ENCODE measurements around the gene WNT11.

WNT11 gene

DNA sequence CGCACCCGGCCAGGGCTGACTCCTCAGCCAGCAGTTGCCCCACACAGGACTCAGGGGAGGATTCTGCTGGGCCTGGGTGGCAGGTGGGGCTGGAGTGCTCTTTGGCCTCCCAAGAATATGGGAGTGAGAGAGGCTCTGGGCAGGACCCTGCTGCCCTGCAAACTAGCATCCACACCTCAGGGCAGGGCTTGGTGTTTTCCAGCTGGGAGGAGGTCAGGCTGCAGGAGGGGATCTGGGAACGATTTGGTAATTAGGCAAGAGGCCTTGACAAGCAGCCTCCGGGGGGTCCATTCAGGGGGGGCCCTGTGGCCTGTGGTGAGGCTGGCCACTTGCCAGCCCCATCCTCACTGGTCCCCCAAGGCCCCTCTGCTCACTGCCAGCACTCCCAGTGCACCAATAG, 35.8 kb downstream of the WNT11 start:
- DNase-seq, result no peak

DNA sequence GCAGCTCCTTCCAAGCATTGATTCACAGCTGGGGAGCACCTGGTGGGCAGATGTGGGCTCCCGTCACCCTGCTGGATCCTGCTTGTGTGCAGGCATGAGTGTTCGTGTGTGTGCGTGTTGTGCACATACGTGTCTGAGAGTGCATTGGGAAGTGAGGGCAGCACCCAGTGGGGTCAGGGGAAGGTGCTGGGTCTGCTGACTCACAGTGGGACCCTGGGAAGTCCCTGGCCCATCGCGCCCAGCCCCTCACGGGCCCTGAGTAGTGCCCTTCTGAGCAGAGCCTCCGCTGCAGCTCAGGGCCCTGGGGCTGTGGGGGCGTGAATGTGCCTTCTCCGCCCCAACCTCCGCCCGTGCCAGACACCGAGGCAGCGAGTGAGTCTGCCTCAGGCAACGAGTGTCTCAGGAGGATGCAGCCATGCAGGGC, 36.8 kb downstream of the WNT11 start:
- no peak for DNase-seq

DNA sequence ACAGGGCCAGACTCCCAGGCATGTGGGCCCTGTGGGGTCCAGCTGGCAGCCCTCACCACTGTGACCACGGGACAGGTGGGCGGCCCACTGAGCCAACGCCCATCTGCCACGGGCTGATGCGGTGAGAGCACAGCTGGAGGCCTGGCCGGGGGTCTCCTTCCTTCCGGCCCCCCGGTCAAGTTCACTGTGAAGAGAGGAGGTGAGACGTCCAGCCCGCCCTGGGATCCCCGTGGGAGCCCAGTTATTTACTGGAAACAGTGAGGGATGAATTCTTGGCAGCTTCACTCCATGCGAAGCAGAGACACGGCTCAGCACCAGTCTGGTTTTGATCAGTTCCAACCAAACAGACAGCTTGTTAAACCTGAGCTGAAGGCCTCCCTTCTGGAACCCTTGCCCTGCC, 38.7 kb downstream of the WNT11 start:
- DNase-seq, result no peak

DNA sequence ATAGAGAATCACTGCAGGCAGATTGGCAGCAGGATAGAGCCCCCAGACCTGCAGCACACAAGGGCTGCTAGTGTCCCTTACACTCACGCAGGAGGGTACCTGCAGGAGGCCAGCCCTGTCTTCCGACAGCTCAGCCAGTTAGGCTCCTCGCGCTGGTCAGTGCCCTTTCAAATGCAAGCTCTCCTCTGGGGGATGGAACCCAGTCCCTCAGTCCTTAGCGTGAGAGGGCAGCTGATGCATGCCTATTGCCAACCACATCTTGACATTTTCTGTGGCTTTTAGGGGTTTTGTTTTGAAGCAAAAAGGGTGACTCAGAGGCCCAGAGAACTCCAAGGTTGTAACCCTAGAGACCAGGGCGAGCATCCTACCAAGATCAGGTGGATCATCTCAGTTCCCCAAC, 40.0 kb downstream of the WNT11 start:
- peak; percentile 47 for DNase-seq

DNA sequence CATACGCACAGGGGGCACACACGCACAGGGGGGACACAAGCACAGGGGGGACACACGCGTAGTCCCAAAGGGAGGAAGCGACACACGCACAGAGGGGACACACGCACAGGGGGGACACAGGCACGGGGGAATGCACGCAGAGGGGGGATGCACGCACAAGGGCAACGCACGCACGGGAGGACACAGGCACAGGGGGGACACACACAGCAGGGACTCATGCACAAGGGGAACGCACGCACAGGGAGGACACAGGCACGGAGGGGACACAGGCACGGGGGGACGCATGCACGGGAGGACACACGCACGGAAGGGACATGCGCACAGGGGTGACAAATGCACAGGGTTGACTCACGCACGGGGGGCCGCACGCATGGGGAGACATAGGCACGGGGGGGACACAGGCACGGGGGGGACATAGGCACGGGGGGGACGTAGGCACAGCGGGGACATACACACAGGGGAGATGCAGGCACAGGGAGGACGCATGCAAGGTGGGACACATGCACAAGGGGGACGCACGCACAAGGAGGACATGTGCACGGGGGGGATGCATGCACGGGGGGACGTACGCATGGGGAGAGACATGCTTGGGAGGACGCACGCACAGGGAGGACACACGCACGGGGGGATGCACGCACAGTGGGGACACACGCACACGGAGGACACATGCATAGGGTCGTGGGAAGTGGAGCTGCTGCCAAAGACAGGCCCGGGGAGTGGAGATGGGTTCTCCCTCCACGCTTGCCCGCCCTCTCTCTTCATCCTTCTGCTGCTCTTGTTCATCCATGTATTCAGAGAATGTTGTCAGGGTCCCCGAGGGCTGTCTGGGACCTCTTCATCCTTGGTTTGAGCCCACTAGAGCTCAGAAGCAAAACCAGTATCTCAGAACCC, 41.2 kb downstream of the WNT11 start:
- no peak for DNase-seq

DNA sequence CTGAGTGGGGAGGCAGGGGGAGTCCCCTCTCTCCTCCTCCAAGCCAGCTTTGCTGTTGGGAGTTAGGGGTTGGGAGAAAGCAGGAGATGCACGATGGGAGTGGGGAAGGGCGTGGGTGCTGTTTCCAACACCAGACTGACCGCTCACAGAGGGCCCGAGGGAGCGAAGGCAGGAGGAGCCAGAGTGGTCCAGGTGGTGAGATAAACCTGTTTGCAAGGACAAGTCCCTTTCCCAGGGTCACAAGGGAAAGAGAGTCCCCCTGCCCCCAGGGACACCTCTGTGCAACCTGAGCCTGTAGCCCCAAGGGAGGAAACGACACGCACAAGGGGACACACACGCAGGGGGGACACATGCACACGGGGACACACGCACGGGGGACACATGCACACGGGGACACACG, 42.2 kb downstream of the WNT11 start:
- DNase-seq, result no peak

DNA sequence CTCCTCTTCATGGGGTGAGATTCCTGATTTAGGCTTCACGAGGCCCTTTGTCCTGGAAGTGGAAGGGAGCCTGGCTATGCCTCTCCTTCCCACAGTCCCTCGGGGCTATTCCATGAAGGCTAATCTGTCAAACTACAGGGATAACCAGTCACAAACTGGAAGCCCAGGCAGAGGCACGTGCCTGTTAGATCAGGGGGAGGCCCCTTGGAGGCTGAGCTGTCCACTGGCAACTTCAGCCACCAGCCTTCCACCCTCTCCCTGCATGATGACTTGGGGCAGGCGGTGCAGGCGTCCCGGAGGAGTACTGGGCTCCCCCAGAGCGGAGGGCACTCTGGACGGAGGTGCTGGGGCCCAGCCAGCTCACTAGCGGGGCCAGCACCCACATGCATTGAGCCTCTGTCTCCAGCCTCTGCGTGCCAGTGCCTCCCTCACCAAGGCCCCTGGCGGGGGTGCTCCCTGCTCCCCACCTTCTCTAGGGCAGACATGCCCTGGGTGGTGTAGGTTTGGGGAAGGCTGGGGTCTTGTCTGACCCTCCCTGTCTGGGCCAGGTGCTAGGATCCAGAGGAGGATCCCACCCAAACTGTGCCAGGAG, 42.9 kb downstream of the WNT11 start:
- no peak for DNase-seq

DNA sequence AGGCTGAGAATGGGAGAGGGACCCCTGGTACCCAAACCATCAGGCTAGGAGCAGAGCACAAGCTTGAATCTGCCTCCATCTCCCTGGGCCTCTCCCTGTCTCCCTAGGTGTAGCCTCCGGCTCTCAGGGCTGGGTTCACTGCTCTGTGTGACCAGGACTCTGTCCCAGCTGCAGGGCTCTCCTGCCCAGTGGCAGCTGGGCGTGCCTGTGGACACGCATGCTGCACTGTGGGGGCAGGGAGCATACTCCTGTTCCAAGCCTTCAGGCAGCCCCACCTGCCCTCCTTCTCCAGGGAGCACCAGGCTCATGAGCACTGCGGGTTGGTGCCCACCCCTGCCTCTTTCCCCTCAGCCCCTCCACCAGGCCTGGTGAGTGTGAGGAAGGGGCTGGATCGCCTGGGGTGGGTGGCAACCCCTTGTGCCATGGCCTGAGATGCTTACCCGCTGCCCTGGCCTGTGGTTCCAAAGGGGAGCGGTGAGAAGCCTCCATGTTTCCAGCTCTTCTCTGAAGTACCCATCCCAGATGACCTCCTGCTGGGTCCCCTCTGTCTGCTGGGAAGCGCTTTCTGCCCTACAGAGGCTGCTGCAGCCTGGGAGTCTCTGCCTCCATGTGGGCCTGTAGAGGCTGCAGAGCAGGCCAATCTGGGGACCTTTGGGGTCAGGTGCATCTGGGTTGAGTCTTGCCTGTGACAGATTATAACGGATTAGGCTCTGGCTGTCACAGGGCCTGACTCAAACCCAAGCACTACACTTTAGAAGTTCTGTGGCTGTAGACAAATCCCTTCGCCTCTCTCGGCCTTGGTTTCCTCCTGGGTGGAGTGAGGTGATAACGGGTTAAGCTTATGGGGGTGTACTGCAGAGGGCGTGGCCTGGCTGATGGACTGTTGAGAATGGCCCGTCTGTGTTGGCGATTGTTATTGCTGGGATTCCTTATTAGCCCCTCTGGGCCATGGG, 43.7 kb downstream of the WNT11 start:
- DNase-seq, result no peak

DNA sequence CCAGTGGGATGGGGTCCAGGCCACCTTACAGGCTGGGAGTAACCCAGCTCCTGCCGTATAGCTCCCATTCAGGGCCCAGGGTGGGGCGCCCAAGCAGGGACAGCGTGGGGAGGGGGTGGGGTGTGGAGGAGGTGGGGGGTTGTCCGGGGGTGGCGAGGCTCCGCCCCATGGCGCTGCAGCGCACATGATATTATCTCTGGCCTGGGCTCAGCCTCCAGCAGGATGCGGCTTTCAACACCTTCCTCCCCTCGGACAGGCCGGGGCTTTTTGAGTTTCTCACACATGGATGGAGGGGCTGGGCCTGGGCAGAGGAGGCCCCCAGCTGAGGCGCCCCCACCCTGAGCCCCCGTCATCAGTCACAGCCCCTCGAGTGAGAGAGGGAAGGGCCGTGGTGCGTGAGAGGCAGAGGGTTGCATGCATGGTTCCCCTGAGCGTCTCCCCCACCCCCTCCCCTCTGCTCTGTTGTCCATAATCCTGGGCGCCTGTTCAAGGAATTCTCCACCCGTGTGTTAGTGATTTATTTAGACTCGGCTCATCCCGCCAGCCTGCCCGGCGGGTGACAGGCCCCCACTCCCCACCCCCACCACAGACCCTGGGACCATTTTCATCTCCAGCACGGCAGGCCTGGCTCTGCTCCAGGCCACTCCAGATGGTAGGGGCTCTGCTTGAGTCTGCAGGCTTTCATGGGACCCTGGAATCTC, 44.9 kb downstream of the WNT11 start:
- peak; percentile 72 for DNase-seq

DNA sequence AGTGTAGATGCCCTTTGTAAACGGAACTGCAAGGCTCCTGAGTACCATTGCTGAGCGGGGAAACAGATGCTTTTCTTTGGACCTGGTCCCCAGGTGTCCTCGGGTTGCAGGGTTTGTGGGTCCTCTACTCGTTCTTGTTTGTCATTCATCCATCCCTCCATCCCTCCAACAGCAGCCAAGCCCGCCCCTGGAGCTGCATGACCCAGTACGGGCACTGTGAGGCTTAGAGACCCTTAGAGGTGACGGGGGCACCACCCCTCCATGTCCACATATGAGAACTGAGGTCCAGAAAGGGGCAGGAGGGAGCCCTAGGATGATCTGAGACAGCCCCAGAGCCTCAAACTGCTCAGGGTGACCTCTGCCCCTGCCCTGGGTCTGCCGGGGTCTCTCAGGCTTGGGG, 45.4 kb downstream of the WNT11 start:
- DNase-seq, result no peak

DNA sequence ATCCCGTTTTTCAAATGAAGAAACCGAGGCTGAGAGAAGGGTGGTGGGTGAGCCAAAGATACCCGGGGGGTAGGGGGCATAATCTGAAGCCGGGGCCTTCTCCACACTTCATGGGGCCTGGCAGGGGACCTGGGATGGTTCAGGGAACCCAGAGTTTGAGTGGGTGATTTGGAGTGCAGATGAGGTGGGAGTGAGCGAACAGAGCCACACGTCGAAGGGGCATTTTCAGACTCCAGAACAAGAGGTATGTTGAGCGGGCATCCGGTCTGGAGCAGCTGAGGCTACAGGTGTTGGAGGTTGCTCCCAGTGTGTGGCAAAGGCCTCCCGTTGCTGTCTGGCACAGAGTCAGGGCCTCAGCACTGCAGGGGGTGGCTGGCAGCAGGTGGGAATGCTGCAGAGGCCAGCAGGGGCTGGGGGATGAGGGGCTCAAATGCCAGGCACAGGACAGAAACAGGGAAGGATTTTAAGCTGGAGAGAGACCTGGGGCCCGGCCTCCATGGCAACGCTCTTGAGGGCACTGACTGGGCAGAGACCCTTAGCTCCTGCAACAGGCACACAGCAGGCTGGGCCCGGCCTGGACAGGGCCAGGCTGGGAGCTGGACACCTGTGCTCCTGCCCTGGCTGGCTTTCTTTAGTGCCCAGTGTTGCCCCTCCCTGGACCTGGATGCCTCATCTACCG, 46.2 kb downstream of the WNT11 start:
- no peak for DNase-seq

DNA sequence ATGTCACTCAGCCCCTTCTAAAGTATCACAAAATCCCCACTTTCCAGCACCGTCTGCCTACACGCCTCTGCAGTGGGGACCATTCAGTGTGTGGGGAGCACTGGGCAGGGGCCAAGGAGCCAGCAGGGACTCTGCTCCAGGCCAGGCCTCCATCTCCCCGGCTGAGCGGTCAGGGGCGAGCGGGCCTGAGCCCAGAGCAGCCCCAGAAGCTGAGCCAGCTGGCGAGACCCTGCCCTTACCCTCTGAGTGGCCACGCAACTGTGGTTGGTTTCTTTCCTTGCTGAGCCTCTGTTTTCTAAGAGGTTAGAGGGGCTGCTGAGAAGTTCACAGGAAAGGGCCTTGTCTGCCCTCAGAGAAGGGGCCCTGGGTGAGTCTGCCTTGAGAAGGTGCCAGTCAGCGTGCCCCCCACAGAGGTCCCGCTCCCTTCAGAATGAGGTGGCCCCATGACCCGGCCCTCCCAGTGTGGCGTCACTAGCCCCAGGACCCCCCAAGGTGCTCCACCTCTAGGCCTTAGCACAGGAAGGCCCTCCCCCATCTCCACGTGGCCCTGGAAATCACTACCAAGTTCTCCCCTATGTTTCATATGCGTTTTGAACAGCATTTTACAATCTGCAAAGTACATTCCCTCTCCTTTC, 46.9 kb downstream of the WNT11 start:
- no peak for DNase-seq

DNA sequence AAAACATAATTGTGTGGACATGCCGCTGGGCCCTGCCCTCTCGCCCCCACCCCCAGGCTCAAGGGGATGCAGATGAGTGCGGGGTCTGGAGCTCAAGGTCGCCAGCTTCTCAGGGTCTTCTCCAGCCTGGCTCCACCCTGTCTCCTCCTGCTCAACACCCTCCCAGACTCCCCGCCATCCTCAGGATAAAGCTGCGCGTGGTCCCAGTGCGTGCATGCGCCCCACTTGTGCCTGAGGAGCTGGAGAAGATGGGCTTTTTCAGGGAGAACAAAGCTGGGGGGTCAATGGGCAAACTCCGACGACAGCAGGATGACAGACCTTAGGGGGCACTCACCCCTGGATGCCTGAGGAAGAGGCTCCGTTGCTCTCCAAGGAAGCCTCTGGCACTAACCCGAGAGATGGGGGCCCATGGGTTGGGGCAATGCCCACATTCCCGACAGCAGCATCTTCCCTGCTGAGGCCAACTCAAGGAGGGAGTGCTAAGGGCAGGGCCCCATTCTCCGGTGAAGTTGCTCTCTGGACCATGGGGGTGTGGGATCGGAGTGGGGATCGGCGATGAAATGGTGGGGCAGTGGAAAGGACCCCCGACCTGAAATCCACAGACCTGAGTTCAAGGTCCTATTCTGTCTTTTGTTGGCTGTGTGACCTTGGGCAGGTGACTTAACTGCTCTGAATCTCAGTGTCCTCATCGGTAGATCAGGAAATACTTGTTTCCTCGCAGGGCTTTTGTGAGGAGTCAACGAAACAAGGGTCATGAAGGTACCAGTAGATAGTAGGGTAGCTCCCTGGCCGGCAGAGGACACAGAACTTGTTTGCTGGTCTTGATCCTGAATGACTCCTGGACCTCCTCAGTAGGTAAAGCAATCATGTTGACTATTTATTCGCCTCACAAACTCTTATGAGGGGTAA, 47.7 kb downstream of the WNT11 start:
- DNase-seq, result no peak

DNA sequence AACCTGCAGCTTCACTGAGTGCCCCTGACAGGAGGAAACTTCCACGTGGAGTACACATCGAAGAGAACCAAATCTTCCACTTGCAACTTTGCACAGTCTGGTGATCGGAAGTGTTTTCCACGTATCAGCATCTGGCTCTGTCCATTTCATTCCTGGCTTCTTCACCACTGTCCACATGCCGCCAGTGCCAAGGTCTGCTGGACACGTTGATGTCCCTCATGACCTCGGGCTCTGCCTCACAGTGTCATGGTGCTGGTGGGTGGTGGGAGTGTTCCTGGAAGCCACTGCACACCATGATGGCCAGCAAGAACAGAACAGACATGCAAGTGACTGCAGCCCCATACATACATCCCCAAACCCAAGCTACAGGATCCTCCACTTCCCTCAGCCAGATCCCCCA, 48.4 kb downstream of the WNT11 start:
- no peak for DNase-seq

DNA sequence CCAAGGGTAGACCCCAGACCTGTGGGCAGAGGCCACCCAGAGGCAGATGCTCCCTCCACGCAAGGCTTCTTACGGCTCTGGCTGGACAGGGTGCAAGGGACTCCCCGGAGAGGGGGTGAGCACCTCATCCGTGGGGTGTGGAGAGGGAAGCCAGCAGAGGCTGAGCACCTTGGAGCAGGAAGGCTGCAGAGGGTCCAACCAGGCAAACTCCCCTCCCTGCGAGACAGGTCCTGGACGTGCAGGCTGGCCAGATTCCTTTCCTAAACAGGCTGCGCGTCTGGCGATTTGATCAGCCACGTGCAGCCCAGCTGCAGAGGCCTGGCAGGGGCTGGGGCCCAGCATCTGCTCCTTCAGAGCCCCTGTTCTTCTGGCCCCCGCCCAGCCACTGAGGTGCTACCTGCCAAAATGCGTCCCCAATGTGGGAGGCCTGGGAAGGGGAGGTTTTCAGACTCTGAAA, 49.3 kb downstream of the WNT11 start:
- DNase-seq, result no peak

DNA sequence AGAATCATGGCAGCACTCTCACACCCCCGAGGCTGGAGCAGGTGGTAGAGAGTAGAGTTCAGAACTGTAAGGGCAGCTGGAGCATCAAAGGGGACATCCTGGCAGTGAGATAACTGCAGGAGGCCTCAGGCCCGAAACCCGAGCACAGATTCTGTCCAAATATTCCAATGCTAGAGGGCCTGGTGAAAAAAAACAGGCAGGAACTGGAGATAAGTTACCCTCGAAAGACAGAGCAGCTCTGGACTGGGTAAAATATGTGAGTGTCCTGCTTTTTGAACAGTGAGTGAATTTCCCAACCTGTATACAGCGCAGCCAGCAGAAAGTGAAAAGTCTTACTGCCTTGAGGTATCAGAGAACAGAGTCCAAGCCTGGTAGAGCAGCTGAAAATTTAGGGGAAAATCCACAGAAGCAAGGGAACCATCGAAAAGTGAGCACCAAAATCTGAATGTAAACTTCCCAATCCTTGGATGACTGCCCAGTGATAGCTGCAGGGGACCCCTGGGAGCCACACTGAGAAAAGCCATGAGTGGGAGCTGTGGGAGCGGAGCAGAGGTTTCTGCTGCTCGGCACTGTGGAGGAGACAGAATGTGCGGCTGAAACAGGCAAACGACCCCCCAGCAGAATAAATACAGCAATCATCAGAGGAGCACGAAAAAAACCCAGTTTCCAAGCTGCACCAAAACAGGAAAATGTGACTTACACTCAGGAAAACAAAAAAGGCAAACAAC, 50.6 kb downstream of the WNT11 start:
- no peak for DNase-seq

DNA sequence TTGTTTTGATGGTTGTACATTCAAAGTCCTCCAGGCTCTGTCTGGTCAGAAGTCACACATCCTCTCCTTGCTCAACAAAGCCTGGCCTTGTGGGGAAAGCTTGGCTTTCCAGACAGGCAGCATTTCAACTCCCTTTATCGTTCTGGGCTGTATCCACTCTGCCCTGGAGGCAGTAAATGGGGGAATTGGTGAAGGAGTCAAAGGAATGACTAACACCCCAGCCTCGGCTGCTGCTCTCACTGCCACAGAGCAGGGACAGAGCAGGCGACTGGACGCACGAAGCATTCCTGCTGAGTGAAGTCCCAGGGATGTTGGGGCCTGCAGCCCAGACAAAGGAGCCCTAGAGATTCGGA, 52.8 kb downstream of the WNT11 start:
- DNase-seq, result no peak

DNA sequence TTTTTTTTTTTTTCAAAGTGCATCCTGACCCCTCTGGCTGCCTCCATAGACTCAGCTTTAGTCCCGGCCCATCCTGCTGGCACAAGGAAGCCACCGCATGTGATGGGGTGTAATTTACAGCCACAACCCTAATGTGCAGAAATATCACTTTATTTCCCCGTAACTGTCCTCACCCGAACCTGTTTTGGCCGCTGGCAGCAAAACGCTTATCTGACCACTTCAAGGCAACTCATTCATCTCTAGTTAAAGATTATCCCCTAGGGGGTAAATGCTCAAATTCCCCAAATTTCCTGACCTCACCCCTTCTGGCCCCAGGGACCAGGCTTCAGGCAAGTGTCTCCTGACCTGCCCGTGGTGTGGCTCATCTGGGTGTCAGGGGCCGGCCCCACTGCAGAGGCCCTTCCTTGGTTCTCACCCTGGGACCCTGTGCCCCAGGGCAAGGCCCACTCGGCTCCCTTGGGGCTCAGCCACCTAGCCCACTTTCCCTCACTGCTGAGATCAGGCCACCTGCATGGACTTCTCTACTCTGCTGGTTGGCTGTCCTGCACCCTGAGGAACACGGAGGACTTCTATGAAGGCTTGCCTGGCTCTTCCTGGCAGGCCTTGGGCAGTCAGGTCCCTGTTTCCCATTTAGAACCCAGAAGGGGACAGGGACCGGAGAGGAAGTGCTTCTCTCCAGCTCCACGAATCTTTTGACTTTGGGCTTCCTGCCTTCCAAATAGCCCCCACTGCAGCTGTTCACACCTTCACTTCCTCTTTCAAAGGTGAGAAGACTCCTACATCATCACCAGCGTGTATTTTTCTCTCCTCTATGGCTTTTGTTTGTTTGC, 53.3 kb downstream of the WNT11 start:
- DNase-seq, result peak; percentile 72
